ENCODE data around the gene PLD3. TPM values are rescaled to one million over a fixed set of nuclear protein-coding genes. Genes with fewer than 3 reads are reported as not detected.

The PLD3 gene
- total and polyA plus RNA-seq, 10 donors = 61.3 to 589 (median 250) TPM

- H3K27ac ChIP-seq = no peak overlapping the region
- no peak overlapping the region for H3K4me3 ChIP-seq
- no peak for DNase-seq
- 77 to 88% (median 86%) methylated on average over 13 to 21 of the region's 21 CpGs for WGBS, 5 donors
- peaks cover 0 to 7% (median 0%) of the 10 kb centered on the region in 7 donors for H3K27me3 ChIP-seq (replicated peaks in 1 of 7)
- intact Hi-C loops (cut with DNase I; ENCODE audit: low total_unique reads) = no loop called here
- H3K9me3 ChIP-seq = no peaks in the 10 kb centered on the region
- H3K4me1 ChIP-seq = peaks cover 15 to 79% (median 47%) of the 10 kb centered on the region in 6 donors
- TF ChIP-seq CTCF (IDR thresholded peaks at IDR 0.05 in 8 of 11, conservative IDR thresholded peaks at IDR 0.05 in 3 of 11) (no peak), POLR2AphosphoS5 (IDR thresholded peaks at IDR 0.05) (no peak), POLR2A (IDR thresholded peaks at IDR 0.05) (no peak)
- no peaks in the 10 kb centered on the region for H3K36me3 ChIP-seq
These were observed 66.3 kb downstream of the PLD3 start for GRCh38 chr19:40414542-40415535.

- H3K4me1 ChIP-seq = peaks cover 14 to 78% (median 46%) of the 10 kb centered on the region in 6 donors
- H3K4me3 ChIP-seq = no peak overlapping the region
- no peaks in the 10 kb centered on the region for H3K36me3 ChIP-seq
- 93 to 98% (median 96%) methylated on average over 2 of the region's 2 CpGs for WGBS, 5 donors
- H3K27me3 ChIP-seq (replicated peaks in 1 of 7) = peaks cover 0 to 7% (median 0%) of the 10 kb centered on the region in 7 donors
- DNase-seq = no peak
- H3K27ac ChIP-seq = peak overlapping the region in 2 of 8 donors; percentile 87 to 91
- TF ChIP-seq CTCF (IDR thresholded peaks at IDR 0.05 in 8 of 11, conservative IDR thresholded peaks at IDR 0.05 in 3 of 11) (no peak), POLR2AphosphoS5 (IDR thresholded peaks at IDR 0.05) (no peak), POLR2A (IDR thresholded peaks at IDR 0.05) (no peak)
- no peaks in the 10 kb centered on the region for H3K9me3 ChIP-seq
- intact Hi-C loops (cut with DNase I; ENCODE audit: low total_unique reads) = no loop called here
These were observed 67.3 kb downstream of the PLD3 start for GRCh38 chr19:40415768-40416167.

GRCh38 chr19:40416918-40417642 is 68.6 kb downstream of the PLD3 start:
- no peak for TF ChIP-seq CTCF (IDR thresholded peaks at IDR 0.05 in 8 of 11, conservative IDR thresholded peaks at IDR 0.05 in 3 of 11)
- TF ChIP-seq POLR2AphosphoS5 (IDR thresholded peaks at IDR 0.05) = peak; percentile 83 to 95 (median 93)
- TF ChIP-seq POLR2A (IDR thresholded peaks at IDR 0.05) = peak in 1 of 3 donors; percentile 58
- Histone ChIP-seq H3K9me3 (no peaks in the 10 kb centered on the region), H3K4me3 (peak overlapping the region in 1 of 8 donors; percentile 15), H3K36me3 (peaks cover 0 to 1% (median 0%) of the 10 kb centered on the region in 6 donors), H3K4me1 (peaks cover 11 to 75% (median 43%) of the 10 kb centered on the region in 6 donors), H3K27ac (peak overlapping the region; percentile 66 to 91 (median 84)), H3K27me3 (replicated peaks in 1 of 7) (peaks cover 0 to 7% (median 0%) of the 10 kb centered on the region in 7 donors)
- 16 to 39% (median 24%) methylated on average over 16 of the region's 16 CpGs for WGBS, 5 donors
- intact Hi-C loops (cut with DNase I; ENCODE audit: low total_unique reads) = no loop called here
- peak; percentile 85 for DNase-seq

All from spleen (tissue), 11 donors.